ENCODE results near the gene GBP6. TPM values are rescaled to one million over a fixed set of nuclear protein-coding genes. Genes with fewer than 3 reads are reported as not detected.
"Not testable (repeated sequence)": the region's sequence is repeated elsewhere in the genome, so short reads cannot be mapped to it uniquely, and the experiment has no call there.

Gene GBP6, protein sequence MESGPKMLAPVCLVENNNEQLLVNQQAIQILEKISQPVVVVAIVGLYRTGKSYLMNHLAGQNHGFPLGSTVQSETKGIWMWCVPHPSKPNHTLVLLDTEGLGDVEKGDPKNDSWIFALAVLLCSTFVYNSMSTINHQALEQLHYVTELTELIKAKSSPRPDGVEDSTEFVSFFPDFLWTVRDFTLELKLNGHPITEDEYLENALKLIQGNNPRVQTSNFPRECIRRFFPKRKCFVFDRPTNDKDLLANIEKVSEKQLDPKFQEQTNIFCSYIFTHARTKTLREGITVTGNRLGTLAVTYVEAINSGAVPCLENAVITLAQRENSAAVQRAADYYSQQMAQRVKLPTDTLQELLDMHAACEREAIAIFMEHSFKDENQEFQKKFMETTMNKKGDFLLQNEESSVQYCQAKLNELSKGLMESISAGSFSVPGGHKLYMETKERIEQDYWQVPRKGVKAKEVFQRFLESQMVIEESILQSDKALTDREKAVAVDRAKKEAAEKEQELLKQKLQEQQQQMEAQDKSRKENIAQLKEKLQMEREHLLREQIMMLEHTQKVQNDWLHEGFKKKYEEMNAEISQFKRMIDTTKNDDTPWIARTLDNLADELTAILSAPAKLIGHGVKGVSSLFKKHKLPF
- under 0.01 and 4.7 TPM in 2 replicates for total RNA-seq

- peak; percentile 19 for DNase-seq (ENCODE audit: low read depth)
Measured at GRCh38 chr1:89363638-89364536, at the start of gene GBP6. GBP6 (plus strand) TSS chr1:89364059; CDS start chr1:89368552, 4,493 bp downstream.

GRCh38 chr1:89322402-89322801, 41.5 kb upstream of the GBP6 start:
- no peak for DNase-seq (ENCODE audit: low read depth)

GRCh38 chr1:89331890-89332289, 32.0 kb upstream of the GBP6 start:
- DNase-seq (ENCODE audit: low read depth): no peak

- no peak for DNase-seq (ENCODE audit: low read depth)
Measured at GRCh38 chr1:89332461-89332860, 31.4 kb upstream of the GBP6 start.

DNA sequence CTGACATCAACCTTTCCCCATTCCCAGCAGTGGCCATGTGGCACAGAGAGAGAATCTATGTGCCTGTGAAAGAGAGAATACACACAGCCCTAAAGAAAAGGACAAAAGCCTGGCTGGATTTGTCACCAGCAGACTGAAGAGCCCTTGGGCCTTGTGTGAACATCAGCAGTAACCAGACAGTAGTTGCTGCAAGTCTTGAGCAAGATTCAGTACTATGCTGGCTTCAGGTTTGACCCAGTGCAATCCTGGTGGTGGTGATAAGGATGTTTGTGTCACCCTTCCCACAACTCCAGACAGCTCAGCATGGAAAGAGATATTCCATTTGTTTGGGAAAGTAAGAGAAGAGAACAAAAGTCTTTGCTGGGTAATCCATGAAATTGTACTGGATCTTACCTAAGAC, 28.4 kb upstream of the GBP6 start:
- DNase-seq (ENCODE audit: low read depth): no peak

DNA sequence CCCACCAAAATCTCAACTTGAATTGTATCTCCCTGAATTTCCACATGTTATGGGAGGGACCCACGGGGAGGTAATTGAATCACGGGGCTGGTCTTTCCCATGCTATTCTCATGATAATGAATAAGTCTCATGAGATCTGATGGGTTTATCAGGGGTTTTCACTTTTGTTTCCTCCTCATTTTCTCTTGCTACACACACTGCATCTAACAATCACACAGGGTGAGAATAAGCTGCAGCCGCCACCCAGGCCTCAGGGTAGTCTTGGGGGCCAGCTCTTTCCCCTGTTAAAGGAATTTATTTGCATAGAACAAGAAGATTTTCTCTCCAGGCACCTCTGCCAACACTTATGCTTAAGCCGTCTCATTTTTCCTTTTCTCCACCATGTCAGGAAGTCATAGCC, 26.0 kb upstream of the GBP6 start:
- no peak for DNase-seq (ENCODE audit: low read depth)

GRCh38 chr1:89339039-89339438, 24.8 kb upstream of the GBP6 start:
- no peak for DNase-seq (ENCODE audit: low read depth)

GRCh38 chr1:89345479-89345878, 18.4 kb upstream of the GBP6 start:
- not testable (repeated sequence) for DNase-seq (ENCODE audit: low read depth)

- DNase-seq (ENCODE audit: low read depth): peak; percentile 47
Measured at GRCh38 chr1:89347296-89347695, 16.6 kb upstream of the GBP6 start.

DNA sequence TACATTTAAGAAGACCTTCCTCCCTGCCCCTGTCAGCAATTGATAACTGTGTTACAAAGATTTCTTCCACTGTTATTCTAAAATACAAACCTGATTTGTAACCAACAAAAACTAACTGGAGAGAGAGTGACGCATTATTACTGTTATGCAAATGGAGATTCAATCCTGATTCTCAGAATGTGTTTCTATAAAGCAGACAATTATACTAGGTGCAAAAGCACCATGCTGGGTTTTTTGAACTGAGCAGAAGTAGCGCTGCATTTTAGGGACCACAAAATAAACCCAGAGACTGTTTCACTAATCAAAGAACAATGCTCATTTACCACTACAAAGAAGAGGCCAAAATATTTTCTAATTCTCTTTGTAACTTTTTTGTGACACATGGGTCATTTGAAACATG, 13.6 kb upstream of the GBP6 start:
- DNase-seq (ENCODE audit: low read depth): peak; percentile 33

GRCh38 chr1:89351597-89352311, 12.1 kb upstream of the GBP6 start:
- no peak for DNase-seq (ENCODE audit: low read depth)

- DNase-seq (ENCODE audit: low read depth): no peak
Measured at GRCh38 chr1:89352421-89352820, 11.4 kb upstream of the GBP6 start.

DNA sequence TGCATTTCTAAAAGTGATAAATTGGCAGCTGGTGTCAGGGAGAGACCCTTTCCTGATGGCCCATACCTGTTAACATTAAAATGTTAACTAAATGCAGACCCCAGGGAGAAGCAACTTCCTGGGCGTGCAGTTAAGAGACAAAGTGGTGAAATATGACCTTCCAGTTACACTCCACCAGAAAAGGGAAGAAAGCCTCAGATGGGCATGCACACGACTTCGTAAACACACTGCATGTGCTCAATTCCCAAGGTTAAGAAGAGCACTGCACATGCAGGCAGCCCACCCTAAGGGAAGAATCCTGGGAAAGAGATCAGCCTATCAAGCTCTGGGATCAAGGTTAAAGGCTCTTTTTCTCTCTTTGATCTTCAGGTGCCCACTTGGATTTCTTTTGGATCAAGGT, 9.7 kb upstream of the GBP6 start:
- DNase-seq (ENCODE audit: low read depth): no peak

GRCh38 chr1:89355056-89355455, 8.8 kb upstream of the GBP6 start:
- no peak for DNase-seq (ENCODE audit: low read depth)

DNA sequence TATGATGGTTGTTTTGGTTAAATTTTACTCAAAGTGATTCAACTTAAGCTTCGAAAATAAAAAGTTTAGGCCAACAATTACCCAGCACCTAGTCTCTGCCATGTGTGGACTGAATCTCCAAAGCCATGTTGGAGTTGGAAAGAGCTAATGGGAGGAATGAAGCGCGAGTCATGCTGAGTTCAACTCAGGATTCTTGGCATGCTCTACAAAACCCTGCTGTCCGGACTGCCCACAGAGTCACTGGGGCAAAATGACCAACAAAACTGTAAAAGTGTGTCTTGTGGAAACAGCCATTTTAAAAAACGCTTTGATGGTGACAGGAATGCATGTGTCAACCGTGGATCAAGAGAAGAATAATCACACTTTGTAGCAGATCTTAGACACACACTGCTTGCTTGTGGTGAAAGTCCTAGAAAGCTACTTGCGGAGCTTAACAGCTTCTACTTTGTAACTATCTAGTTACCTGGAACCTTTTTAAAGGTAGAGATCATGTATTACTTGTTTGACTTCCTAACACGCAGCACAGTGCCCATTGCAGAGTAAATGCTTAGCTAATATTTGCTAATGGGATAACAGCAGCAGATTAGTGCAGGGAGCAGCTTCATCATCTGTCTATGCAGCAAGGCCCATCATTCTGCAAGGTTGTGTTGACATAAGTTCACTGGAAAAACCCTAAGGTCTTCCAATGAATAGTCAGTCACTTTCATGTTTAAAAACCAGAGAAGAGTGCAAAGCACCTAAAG, 7.0 kb upstream of the GBP6 start:
- DNase-seq (ENCODE audit: low read depth): peak; percentile 86

- DNase-seq (ENCODE audit: low read depth): peak; percentile 71
Measured at GRCh38 chr1:89358287-89358893, 5.5 kb upstream of the GBP6 start.

DNA sequence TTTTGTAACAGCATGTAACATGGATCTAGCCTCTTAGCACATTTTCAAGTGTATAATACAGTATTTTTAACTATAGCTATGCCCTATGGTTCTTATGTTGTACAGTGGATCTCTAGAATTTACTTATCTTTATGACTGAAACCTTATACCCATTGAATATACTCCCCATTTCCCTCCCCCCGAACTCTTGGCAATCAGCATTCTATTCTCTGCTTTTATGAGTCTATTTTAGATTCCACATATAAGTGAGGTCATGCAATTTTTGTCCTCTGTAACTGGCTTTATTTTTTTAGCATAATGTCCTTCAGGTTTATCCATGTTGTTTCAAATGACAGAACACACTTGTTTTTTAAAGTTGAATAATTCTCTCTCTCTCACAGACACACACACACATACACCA, 3.1 kb upstream of the GBP6 start:
- no peak for DNase-seq (ENCODE audit: low read depth)

DNA sequence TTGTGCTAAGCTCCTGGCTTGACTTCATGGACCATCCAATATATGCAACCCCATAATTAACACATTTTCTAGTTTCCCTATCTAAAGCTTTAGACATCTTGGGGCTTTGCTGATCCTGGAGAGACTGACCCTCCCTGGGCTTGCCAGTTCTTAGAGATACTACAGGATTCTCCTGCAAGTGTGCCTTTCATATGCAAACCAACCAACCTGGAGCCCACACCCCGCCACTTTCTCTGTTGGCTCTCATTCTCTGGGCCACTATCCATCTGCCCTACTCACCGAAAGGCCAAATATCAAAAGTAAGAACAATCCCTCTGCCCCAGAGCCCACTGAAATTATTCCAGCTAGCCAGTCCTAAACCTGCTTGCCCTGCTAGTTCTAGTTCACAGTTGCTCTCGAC, 2.2 kb upstream of the GBP6 start:
- no peak for DNase-seq (ENCODE audit: low read depth)

GRCh38 chr1:89363196-89363595, 663 bp upstream of the GBP6 start:
- peak; percentile 74 for DNase-seq (ENCODE audit: low read depth)

GRCh38 chr1:89364954-89365550, 1.2 kb downstream of the GBP6 start:
- DNase-seq (ENCODE audit: low read depth): no peak
